Stomach (tissue), 4 donors: ENCODE data around the gene AKR1A1.
"Not testable (repeated sequence)": the region's sequence is repeated elsewhere in the genome, so short reads cannot be mapped to it uniquely, and the experiment has no call there.

Experiments
- EP300 ChIP-seq: sonication (generic); formaldehyde crosslinking; IDR thresholded peaks from one replicate; pipeline ENCODE4 v1.6.1; 2017; ENCODE audit warnings: antibody characterized with exemption
- POLR2AphosphoS5 ChIP-seq, 3 donors: sonication (generic); formaldehyde crosslinking; IDR thresholded peaks; one replicate each; pipeline ENCODE4 v1.6.1; 2016; ENCODE audit warnings: antibody characterized with exemption in 3 of 3
- TF ChIP-seq, protein P1 (sequence below), 7 experiments: fragments of 450-650 bp in 4 of 7; fragments of 200-600 bp in 3 of 7; sonication (generic) in 3 of 7; IDR thresholded peaks; one replicate each; pipeline ENCODE4 v1.5.1; 2016 to 2019; ENCODE audit warnings: antibody characterized with exemption in 7 of 7, control low read depth in 2 of 7, mild to moderate bottlenecking in 1 of 7

DNA sequence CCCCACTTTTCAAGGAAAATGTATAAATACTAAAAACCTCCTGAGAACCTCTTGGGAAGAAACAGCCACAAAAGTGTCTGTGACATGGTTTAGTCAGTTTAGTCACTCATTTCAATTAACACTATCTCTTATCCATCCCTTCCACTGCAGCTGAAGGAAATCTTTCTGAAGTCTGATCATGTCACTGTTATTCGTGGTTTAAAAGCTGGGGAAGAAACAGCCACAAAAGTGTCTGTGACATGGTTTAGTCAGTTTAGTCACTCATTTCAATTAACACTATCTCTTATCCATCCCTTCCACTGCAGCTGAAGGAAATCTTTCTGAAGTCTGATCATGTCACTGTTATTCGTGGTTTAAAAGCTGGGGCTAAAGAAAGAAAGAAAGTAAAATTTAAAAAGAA is 27.1 kb upstream of the AKR1A1 start:
- TF ChIP-seq POLR2AphosphoS5 (IDR thresholded peaks at IDR 0.05); EP300: not testable (repeated sequence)
- TF ChIP-seq, protein P1, sequence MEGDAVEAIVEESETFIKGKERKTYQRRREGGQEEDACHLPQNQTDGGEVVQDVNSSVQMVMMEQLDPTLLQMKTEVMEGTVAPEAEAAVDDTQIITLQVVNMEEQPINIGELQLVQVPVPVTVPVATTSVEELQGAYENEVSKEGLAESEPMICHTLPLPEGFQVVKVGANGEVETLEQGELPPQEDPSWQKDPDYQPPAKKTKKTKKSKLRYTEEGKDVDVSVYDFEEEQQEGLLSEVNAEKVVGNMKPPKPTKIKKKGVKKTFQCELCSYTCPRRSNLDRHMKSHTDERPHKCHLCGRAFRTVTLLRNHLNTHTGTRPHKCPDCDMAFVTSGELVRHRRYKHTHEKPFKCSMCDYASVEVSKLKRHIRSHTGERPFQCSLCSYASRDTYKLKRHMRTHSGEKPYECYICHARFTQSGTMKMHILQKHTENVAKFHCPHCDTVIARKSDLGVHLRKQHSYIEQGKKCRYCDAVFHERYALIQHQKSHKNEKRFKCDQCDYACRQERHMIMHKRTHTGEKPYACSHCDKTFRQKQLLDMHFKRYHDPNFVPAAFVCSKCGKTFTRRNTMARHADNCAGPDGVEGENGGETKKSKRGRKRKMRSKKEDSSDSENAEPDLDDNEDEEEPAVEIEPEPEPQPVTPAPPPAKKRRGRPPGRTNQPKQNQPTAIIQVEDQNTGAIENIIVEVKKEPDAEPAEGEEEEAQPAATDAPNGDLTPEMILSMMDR (IDR thresholded peaks at IDR 0.05), result not testable (repeated sequence)
